ENCODE results near the gene ERC1. TPM values are rescaled to one million over a fixed set of nuclear protein-coding genes. Genes with fewer than 3 reads are reported as not detected.

ERC1 gene
- total RNA-seq, 1 experiment from 2014 or later: 40.4 TPM

- no peaks in the 10 kb centered on the region for H3K27me3 ChIP-seq (ENCODE audit: control insufficient read depth, insufficient read depth, low read length)
- no peak for DNase-seq (ENCODE audit: low read depth, low spot score)
- ChIA-PET CTCF (no interaction called here), POLR2A (no interaction called here)
- H3K36me3 ChIP-seq (ENCODE audit: control insufficient read depth, insufficient read depth, low read length): no peaks in the 10 kb centered on the region
- in situ Hi-C loops (cut with HindIII; ENCODE audit: low pct_unique_long_range_greater_than_20kb, low sequenced_read_pairs) (no loop called here), intact Hi-C loops (cut with micrococcal nuclease; ENCODE audit: unreplicated experiment) (no loop called here)
- no peaks in the 10 kb centered on the region for H3K4me1 ChIP-seq (ENCODE audit: control insufficient read depth, insufficient read depth, low read length)
- no peaks in the 10 kb centered on the region for H3K9me3 ChIP-seq (ENCODE audit: control insufficient read depth, insufficient read depth, low read depth, low read length)
- no TSS peak for BruUV-seq (replicated peaks)
- TF ChIP-seq CTCF (IDR thresholded peaks at IDR 0.05) (no peak), SIN3A (IDR thresholded peaks at IDR 0.05; ENCODE audit: borderline replicate concordance, insufficient read depth, low read depth, low read length) (no peak), POLR2AphosphoS5 (IDR thresholded peaks at IDR 0.05; ENCODE audit: low read depth, low read length) (no peak), TCF7L2 (IDR thresholded peaks at IDR 0.05; ENCODE audit: low read depth, low read length) (no peak)
- no peak overlapping the region for H3K27ac ChIP-seq (ENCODE audit: low read length)
- no peak overlapping the region for H3K4me3 ChIP-seq (ENCODE audit: low read depth in 2 of 2, low read length in 2 of 2)
- ATAC-seq: no peak
These were observed 197.0 kb downstream of the ERC1 start for GRCh38 chr12:1188016-1188415.

- DNase-seq (ENCODE audit: low read depth, low spot score) (no peak), ATAC-seq (no peak)
- Histone ChIP-seq H3K9me3 (ENCODE audit: control insufficient read depth, insufficient read depth, low read depth, low read length) (no peaks in the 10 kb centered on the region), H3K4me1 (ENCODE audit: control insufficient read depth, insufficient read depth, low read length) (no peaks in the 10 kb centered on the region), H3K27me3 (ENCODE audit: control insufficient read depth, insufficient read depth, low read length) (no peaks in the 10 kb centered on the region), H3K27ac (ENCODE audit: low read length) (no peak overlapping the region), H3K4me3 (ENCODE audit: low read depth in 2 of 2, low read length in 2 of 2) (no peak overlapping the region), H3K36me3 (ENCODE audit: control insufficient read depth, insufficient read depth, low read length) (no peaks in the 10 kb centered on the region)
- in situ Hi-C loops (cut with HindIII; ENCODE audit: low pct_unique_long_range_greater_than_20kb, low sequenced_read_pairs): no loop called here
- intact Hi-C loops (cut with micrococcal nuclease; ENCODE audit: unreplicated experiment): no loop called here
- TF ChIP-seq POLR2AphosphoS5 (IDR thresholded peaks at IDR 0.05; ENCODE audit: low read depth, low read length): no peak
- no peak for TF ChIP-seq CTCF (IDR thresholded peaks at IDR 0.05)
- TF ChIP-seq SIN3A (IDR thresholded peaks at IDR 0.05; ENCODE audit: borderline replicate concordance, insufficient read depth, low read depth, low read length): no peak
- TF ChIP-seq REST (IDR thresholded peaks at IDR 0.05; ENCODE audit: insufficient read depth in 1 of 2, low read depth in 2 of 2, low read length in 1 of 2): no peak
- TF ChIP-seq TCF7L2 (IDR thresholded peaks at IDR 0.05; ENCODE audit: low read depth, low read length): no peak
- POLR2A ChIA-PET: no interaction called here
- CTCF ChIA-PET: no interaction called here
- no TSS peak for BruUV-seq (replicated peaks)
These were observed 198.1 kb downstream of the ERC1 start for GRCh38 chr12:1189163-1189562.
